ENCODE data around the gene IDH3A. TPM values are rescaled to one million over a fixed set of nuclear protein-coding genes. Genes with fewer than 3 reads are reported as not detected.

IDH3A gene
- polyA plus RNA-seq, 3 donors, result 48.8 to 54.3 (median 52.6) TPM

GRCh38 chr15:78111788-78112187 is 37.4 kb upstream of the IDH3A start:
- no peak for DNase-seq (ENCODE audit: extremely low read depth in 1 of 11, low read depth in 9 of 11, low spot score in 4 of 11)

- DNase-seq (ENCODE audit: extremely low read depth in 1 of 11, low read depth in 9 of 11, low spot score in 4 of 11), result no peak
Observed at GRCh38 chr15:78112551-78112950, 36.6 kb upstream of the IDH3A start.

GRCh38 chr15:78120523-78120922 is 28.6 kb upstream of the IDH3A start:
- no peak for DNase-seq (ENCODE audit: extremely low read depth in 1 of 11, low read depth in 9 of 11, low spot score in 4 of 11)

GRCh38 chr15:78125267-78125666 is 23.9 kb upstream of the IDH3A start:
- no peak for DNase-seq (ENCODE audit: extremely low read depth in 1 of 11, low read depth in 9 of 11, low spot score in 4 of 11)

- DNase-seq (ENCODE audit: extremely low read depth in 1 of 11, low read depth in 9 of 11, low spot score in 4 of 11), result no peak
Observed at GRCh38 chr15:78127882-78128281, 21.3 kb upstream of the IDH3A start.

GRCh38 chr15:78129077-78129750 is 19.9 kb upstream of the IDH3A start:
- DNase-seq (ENCODE audit: extremely low read depth in 1 of 11, low read depth in 9 of 11, low spot score in 4 of 11), result no peak

- DNase-seq (ENCODE audit: extremely low read depth in 1 of 11, low read depth in 9 of 11, low spot score in 4 of 11), result no peak
Observed at GRCh38 chr15:78129751-78130287, 19.3 kb upstream of the IDH3A start.

GRCh38 chr15:78130466-78131294 is 18.5 kb upstream of the IDH3A start:
- DNase-seq (ENCODE audit: extremely low read depth in 1 of 11, low read depth in 9 of 11, low spot score in 4 of 11), result no peak

- peak; percentile 54 to 85 (median 74) for DNase-seq (ENCODE audit: extremely low read depth in 1 of 11, low read depth in 9 of 11, low spot score in 4 of 11)
Observed at GRCh38 chr15:78131295-78132061, 17.7 kb upstream of the IDH3A start, which contains the start of gene CIB2. Gene CIB2 (minus strand): TSS chr15:78131445. CDS start chr15:78131215, 230 bp downstream.

- DNase-seq (ENCODE audit: extremely low read depth in 1 of 11, low read depth in 9 of 11, low spot score in 4 of 11), result no peak
Observed at GRCh38 chr15:78133801-78134200, 15.4 kb upstream of the IDH3A start.

GRCh38 chr15:78139578-78139977 is 9.6 kb upstream of the IDH3A start:
- no peak for DNase-seq (ENCODE audit: extremely low read depth in 1 of 11, low read depth in 9 of 11, low spot score in 4 of 11)

- no peak for DNase-seq (ENCODE audit: extremely low read depth in 1 of 11, low read depth in 9 of 11, low spot score in 4 of 11)
Observed at GRCh38 chr15:78140292-78140691, 8.9 kb upstream of the IDH3A start.

GRCh38 chr15:78142332-78142731 is 6.8 kb upstream of the IDH3A start:
- no peak for DNase-seq (ENCODE audit: extremely low read depth in 1 of 11, low read depth in 9 of 11, low spot score in 4 of 11)

GRCh38 chr15:78146425-78147154 is 2.6 kb upstream of the IDH3A start:
- DNase-seq (ENCODE audit: extremely low read depth in 1 of 11, low read depth in 9 of 11, low spot score in 4 of 11), result no peak

- DNase-seq (ENCODE audit: extremely low read depth in 1 of 11, low read depth in 9 of 11, low spot score in 4 of 11), result no peak
Observed at GRCh38 chr15:78147566-78147965, 1.6 kb upstream of the IDH3A start.

- no peak for DNase-seq (ENCODE audit: extremely low read depth in 1 of 11, low read depth in 9 of 11, low spot score in 4 of 11)
Observed at GRCh38 chr15:78148392-78149067, 632 bp upstream of the IDH3A start.

- no peak for DNase-seq (ENCODE audit: extremely low read depth in 1 of 11, low read depth in 9 of 11, low spot score in 4 of 11)
Observed at GRCh38 chr15:78149805-78150751, 916 bp downstream of the IDH3A start.

Data from renal cortex interstitium (tissue), 11 donors.